GM23338 (cell line): ENCODE results near the gene KLHL8. TPM values are rescaled to one million over a fixed set of nuclear protein-coding genes. Genes with fewer than 3 reads are reported as not detected.

Experiments
- ATAC-seq: fragments of 200-7000 bp; cut with Tn5 transposase; 3 replicates; pipeline ENCODE4 v1.9.1; 2020
- DNase-seq: peaks from one replicate; pipeline ENCODE4 v3.0.0-alpha.2; 2015; ENCODE audit warnings: low spot score
- H2AFZ ChIP-seq: fragments of 200-600 bp; sonication (generic); 2 replicates; pipeline ENCODE4 v1.8.0; 2016; ENCODE audit warnings: antibody characterized with exemption, mild to moderate bottlenecking, moderate library complexity
- H3F3A ChIP-seq: fragments of 200-600 bp; sonication (generic); replicated peaks from 2 replicates; pipeline ENCODE4 v1.8.0; 2017; ENCODE audit warnings: antibody characterized with exemption, mixed run types, low read depth
- H3K27ac ChIP-seq: fragments of 200-600 bp; sonication (generic); 2 replicates; pipeline ENCODE4 v1.6.1; 2016; ENCODE audit warnings: low read depth
- H3K27me3 ChIP-seq: fragments of 200-600 bp; sonication (generic); 2 replicates; pipeline ENCODE4 v1.8.0; 2016; ENCODE audit warnings: mild to moderate bottlenecking, mixed run types, moderate library complexity; ENCODE audit not compliant: insufficient read depth
- H3K36me3 ChIP-seq: fragments of 200-600 bp; sonication (generic); 2 replicates; pipeline ENCODE4 v1.8.0; 2016; ENCODE audit warnings: mild to moderate bottlenecking; ENCODE audit not compliant: insufficient read depth
- H3K4me1 ChIP-seq: fragments of 200-600 bp; sonication (generic); 2 replicates; pipeline ENCODE4 v1.8.0; 2016; ENCODE audit warnings: mild to moderate bottlenecking, moderate library complexity; ENCODE audit not compliant: insufficient read depth
- H3K4me2 ChIP-seq: fragments of 200-600 bp; sonication (generic); 2 replicates; pipeline ENCODE4 v1.7.1; 2017; ENCODE audit warnings: mixed run types
- H3K4me3 ChIP-seq: fragments of 200-600 bp; sonication (generic); 2 replicates; pipeline ENCODE4 v1.6.1; 2016; ENCODE audit warnings: mixed run types
- H3K79me2 ChIP-seq: fragments of 200-600 bp; sonication (generic); replicated peaks from 2 replicates; pipeline ENCODE4 v1.8.0; 2017; ENCODE audit warnings: mild to moderate bottlenecking; ENCODE audit not compliant: insufficient read depth
- H3K9me2 ChIP-seq: fragments of 200-600 bp; sonication (generic); 2 replicates; pipeline ENCODE4 v1.8.0; 2017; ENCODE audit not compliant: insufficient read depth
- H4K20me1 ChIP-seq: fragments of 200-600 bp; sonication (generic); replicated peaks from 2 replicates; pipeline ENCODE4 v1.8.0; 2017; ENCODE audit warnings: mild to moderate bottlenecking; ENCODE audit not compliant: insufficient read depth
- H3K27ac Mint-ChIP-seq: 2 replicates; pipeline ENCODE4 v1.8.0; 2020; ENCODE audit warnings: inconsistent platforms, mild to moderate bottlenecking, moderate library complexity, mixed read lengths
- H3K27me3 Mint-ChIP-seq: 3 replicates; pipeline ENCODE4 v1.8.0; 2022; ENCODE audit warnings: low read depth, mild to moderate bottlenecking, moderate library complexity, mixed read lengths, inconsistent platforms; ENCODE audit not compliant: insufficient read depth, poor library complexity
- H3K36me3 Mint-ChIP-seq: 3 replicates; pipeline ENCODE4 v1.8.0; 2021; ENCODE audit warnings: low read depth, mild to moderate bottlenecking, inconsistent platforms, moderate library complexity, mixed read lengths
- H3K4me1 Mint-ChIP-seq: 3 replicates; pipeline ENCODE4 v1.8.0; 2020; ENCODE audit warnings: mild to moderate bottlenecking, inconsistent platforms, mixed read lengths
- H3K4me3 Mint-ChIP-seq: 3 replicates; pipeline ENCODE4 v1.8.0; 2021; ENCODE audit warnings: moderate library complexity, mild to moderate bottlenecking, inconsistent platforms, mixed read lengths
- H3K9me3 Mint-ChIP-seq: 3 replicates; pipeline ENCODE4 v1.8.0; 2020; ENCODE audit warnings: moderate library complexity, mild to moderate bottlenecking, inconsistent platforms, mixed read lengths
- CREB1 ChIP-seq: fragments of 250-450 bp; sonication (Bioruptor Pico); IDR thresholded peaks from 2 replicates; pipeline ENCODE4 v1.5.0; 2020; ENCODE audit warnings: low read depth, mild to moderate bottlenecking, moderate library complexity
- EZH2phosphoT487 ChIP-seq: fragments of 200-600 bp; sonication (generic); IDR thresholded peaks from one replicate; pipeline ENCODE4 v1.8.1; 2018; ENCODE audit warnings: antibody characterized with exemption; ENCODE audit not compliant: unreplicated experiment
- NANOG ChIP-seq: IDR thresholded peaks from 2 replicates; pipeline ENCODE4 v1.6.1; 2016; ENCODE audit warnings: antibody characterized with exemption, borderline replicate concordance
- POLR2AphosphoS5 ChIP-seq: IDR thresholded peaks from 2 replicates; pipeline ENCODE4 v1.6.1; 2016; ENCODE audit warnings: antibody characterized with exemption, low read depth
- STAT1 ChIP-seq: IDR thresholded peaks from one replicate; pipeline ENCODE4 v1.6.1; 2016; ENCODE audit warnings: antibody characterized with exemption; ENCODE audit not compliant: unreplicated experiment
- ZNF331 ChIP-seq: fragments of 250-450 bp; sonication (Bioruptor Pico); IDR thresholded peaks from 2 replicates; pipeline ENCODE4 v1.5.0; 2020; ENCODE audit warnings: low read depth, mild to moderate bottlenecking, moderate library complexity
- polyA plus RNA-seq: library from polyadenylated mRNA; unstranded; fragments of >200 nt; fragmentation: Nextera tagmentation; extraction: Ambion mirVana; gene quantifications from 2 replicates; pipeline ENCODE4 v1.2.1, GENCODE V29; 2016
- total RNA-seq: library from RNA; depleted of rRNA; stranded (reverse); fragments of >200 nt; shearing (Covaris generic); gene quantifications from 2 replicates; pipeline ENCODE4 v1.2.3, GENCODE V29; 2014
- TF ChIP-seq, protein P1 (sequence below): fragments of 250-450 bp; sonication (Bioruptor Pico); IDR thresholded peaks from 2 replicates; pipeline ENCODE4 v1.5.0; 2020; ENCODE audit warnings: mild to moderate bottlenecking, moderate library complexity
- TF ChIP-seq, protein P2 (sequence below): IDR thresholded peaks from one replicate; pipeline ENCODE4 v1.6.1; 2018; ENCODE audit warnings: antibody characterized with exemption; ENCODE audit not compliant: unreplicated experiment

The KLHL8 gene
- total and polyA plus RNA-seq, 2 experiments from 2014 or later = 3.3 to 7.2 TPM

DNA sequence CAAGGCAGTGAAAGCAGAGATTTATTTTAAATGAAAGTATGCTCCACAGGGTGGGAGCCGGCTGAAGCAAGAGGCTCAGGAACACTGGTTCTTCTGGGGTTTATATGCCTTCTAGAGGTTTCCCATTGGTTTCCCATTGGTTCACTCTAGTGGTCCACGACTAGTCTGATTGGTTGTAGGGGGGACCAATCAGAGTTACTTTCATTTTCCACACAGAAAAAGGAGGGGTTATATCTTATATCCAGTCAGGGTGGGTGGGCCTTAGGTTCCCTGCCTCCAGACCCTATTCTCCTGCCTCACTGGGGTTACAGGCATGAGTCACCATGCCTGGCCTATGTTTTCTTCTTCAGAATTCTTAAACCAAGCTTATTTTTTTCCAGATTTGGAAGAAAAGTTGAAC, 101.6 kb downstream of the KLHL8 start:
- Mint-ChIP-seq H3K36me3 (peaks cover 50% of the 10 kb centered on the region), H3K27me3 (peaks cover 7% of the 10 kb centered on the region), H3K9me3 (no peaks in the 10 kb centered on the region), H3K4me3 (no peak overlapping the region), H3K4me1 (peaks cover 26% of the 10 kb centered on the region), H3K27ac (no peak overlapping the region)
- H3K4me2 ChIP-seq = no peak overlapping the region
- H2AFZ ChIP-seq = no peak overlapping the region
- H3K36me3 ChIP-seq = peaks cover 11% of the 10 kb centered on the region; the same call in 1 of the 2 replicates
- no peaks in the 10 kb centered on the region for H3K9me2 ChIP-seq
- H3K4me3 ChIP-seq = no peak overlapping the region
- H3K27ac ChIP-seq = no peak overlapping the region
- H3K27me3 ChIP-seq = no peaks in the 10 kb centered on the region
- H3K79me2 ChIP-seq = peaks cover 13% of the 10 kb centered on the region; the same call in 1 of the 2 replicates
- H3K4me1 ChIP-seq = peaks cover 16% of the 10 kb centered on the region
- TF ChIP-seq, protein P1, sequence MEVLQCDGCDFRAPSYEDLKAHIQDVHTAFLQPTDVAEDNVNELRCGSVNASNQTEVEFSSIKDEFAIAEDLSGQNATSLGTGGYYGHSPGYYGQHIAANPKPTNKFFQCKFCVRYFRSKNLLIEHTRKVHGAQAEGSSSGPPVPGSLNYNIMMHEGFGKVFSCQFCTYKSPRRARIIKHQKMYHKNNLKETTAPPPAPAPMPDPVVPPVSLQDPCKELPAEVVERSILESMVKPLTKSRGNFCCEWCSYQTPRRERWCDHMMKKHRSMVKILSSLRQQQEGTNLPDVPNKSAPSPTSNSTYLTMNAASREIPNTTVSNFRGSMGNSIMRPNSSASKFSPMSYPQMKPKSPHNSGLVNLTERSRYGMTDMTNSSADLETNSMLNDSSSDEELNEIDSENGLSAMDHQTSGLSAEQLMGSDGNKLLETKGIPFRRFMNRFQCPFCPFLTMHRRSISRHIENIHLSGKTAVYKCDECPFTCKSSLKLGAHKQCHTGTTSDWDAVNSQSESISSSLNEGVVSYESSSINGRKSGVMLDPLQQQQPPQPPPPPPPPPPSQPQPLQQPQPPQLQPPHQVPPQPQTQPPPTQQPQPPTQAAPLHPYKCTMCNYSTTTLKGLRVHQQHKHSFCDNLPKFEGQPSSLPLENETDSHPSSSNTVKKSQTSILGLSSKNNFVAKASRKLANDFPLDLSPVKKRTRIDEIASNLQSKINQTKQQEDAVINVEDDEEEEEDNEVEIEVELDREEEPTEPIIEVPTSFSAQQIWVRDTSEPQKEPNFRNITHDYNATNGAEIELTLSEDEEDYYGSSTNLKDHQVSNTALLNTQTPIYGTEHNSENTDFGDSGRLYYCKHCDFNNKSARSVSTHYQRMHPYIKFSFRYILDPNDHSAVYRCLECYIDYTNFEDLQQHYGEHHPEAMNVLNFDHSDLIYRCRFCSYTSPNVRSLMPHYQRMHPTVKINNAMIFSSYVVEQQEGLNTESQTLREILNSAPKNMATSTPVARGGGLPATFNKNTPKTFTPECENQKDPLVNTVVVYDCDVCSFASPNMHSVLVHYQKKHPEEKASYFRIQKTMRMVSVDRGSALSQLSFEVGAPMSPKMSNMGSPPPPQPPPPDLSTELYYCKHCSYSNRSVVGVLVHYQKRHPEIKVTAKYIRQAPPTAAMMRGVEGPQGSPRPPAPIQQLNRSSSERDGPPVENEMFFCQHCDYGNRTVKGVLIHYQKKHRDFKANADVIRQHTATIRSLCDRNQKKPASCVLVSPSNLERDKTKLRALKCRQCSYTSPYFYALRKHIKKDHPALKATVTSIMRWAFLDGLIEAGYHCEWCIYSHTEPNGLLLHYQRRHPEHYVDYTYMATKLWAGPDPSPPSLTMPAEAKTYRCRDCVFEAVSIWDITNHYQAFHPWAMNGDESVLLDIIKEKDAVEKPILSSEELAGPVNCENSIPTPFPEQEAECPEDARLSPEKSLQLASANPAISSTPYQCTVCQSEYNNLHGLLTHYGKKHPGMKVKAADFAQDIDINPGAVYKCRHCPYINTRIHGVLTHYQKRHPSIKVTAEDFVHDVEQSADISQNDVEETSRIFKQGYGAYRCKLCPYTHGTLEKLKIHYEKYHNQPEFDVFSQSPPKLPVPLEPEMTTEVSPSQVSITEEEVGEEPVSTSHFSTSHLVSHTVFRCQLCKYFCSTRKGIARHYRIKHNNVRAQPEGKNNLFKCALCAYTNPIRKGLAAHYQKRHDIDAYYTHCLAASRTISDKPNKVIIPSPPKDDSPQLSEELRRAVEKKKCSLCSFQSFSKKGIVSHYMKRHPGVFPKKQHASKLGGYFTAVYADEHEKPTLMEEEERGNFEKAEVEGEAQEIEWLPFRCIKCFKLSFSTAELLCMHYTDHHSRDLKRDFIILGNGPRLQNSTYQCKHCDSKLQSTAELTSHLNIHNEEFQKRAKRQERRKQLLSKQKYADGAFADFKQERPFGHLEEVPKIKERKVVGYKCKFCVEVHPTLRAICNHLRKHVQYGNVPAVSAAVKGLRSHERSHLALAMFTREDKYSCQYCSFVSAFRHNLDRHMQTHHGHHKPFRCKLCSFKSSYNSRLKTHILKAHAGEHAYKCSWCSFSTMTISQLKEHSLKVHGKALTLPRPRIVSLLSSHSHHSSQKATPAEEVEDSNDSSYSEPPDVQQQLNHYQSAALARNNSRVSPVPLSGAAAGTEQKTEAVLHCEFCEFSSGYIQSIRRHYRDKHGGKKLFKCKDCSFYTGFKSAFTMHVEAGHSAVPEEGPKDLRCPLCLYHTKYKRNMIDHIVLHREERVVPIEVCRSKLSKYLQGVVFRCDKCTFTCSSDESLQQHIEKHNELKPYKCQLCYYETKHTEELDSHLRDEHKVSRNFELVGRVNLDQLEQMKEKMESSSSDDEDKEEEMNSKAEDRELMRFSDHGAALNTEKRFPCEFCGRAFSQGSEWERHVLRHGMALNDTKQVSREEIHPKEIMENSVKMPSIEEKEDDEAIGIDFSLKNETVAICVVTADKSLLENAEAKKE = no peak
- TF ChIP-seq EZH2phosphoT487 (no peak), STAT1 (no peak), CREB1 (CRISPR knock-in tag) (no peak), POLR2AphosphoS5 (no peak), ZNF331 (CRISPR knock-in tag) (no peak), NANOG (no peak)
- TF ChIP-seq, protein P2, sequence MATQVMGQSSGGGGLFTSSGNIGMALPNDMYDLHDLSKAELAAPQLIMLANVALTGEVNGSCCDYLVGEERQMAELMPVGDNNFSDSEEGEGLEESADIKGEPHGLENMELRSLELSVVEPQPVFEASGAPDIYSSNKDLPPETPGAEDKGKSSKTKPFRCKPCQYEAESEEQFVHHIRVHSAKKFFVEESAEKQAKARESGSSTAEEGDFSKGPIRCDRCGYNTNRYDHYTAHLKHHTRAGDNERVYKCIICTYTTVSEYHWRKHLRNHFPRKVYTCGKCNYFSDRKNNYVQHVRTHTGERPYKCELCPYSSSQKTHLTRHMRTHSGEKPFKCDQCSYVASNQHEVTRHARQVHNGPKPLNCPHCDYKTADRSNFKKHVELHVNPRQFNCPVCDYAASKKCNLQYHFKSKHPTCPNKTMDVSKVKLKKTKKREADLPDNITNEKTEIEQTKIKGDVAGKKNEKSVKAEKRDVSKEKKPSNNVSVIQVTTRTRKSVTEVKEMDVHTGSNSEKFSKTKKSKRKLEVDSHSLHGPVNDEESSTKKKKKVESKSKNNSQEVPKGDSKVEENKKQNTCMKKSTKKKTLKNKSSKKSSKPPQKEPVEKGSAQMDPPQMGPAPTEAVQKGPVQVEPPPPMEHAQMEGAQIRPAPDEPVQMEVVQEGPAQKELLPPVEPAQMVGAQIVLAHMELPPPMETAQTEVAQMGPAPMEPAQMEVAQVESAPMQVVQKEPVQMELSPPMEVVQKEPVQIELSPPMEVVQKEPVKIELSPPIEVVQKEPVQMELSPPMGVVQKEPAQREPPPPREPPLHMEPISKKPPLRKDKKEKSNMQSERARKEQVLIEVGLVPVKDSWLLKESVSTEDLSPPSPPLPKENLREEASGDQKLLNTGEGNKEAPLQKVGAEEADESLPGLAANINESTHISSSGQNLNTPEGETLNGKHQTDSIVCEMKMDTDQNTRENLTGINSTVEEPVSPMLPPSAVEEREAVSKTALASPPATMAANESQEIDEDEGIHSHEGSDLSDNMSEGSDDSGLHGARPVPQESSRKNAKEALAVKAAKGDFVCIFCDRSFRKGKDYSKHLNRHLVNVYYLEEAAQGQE = no peak
- peak; percentile 44 for DNase-seq
- ATAC-seq = peak; percentile 43
- H4K20me1 ChIP-seq = peaks cover 11% of the 10 kb centered on the region; the same call in 1 of the 2 replicates
- H3F3A ChIP-seq = no peaks in the 10 kb centered on the region
